Thymus (tissue), 11 donors: ENCODE data around the gene CHN2. TPM values are rescaled to one million over a fixed set of nuclear protein-coding genes. Genes with fewer than 3 reads are reported as not detected.
"Not testable (repeated sequence)": the region's sequence is repeated elsewhere in the genome, so short reads cannot be mapped to it uniquely, and the experiment has no call there.

ENCODE experiments used
- DNase-seq, 9 donors: peaks; one replicate each; pipeline ENCODE4 v3.0.0-alpha.2; 2013; ENCODE audit warnings: low spot score in 9 of 9, low read depth in 6 of 9, missing footprints in 1 of 9
- H3K27ac ChIP-seq, 2 donors: one replicate each; pipeline ENCODE4 v1.5.1; 2013; ENCODE audit warnings: control low read depth in 1 of 2, low read depth in 1 of 2, low read length in 1 of 2, mild to moderate bottlenecking in 1 of 2, moderate library complexity in 1 of 2
- H3K27me3 ChIP-seq, 2 donors: one replicate each; pipeline ENCODE4 v1.5.1; 2013; ENCODE audit warnings: low read length in 1 of 2; ENCODE audit not compliant: control insufficient read depth in 2 of 2, insufficient read depth in 1 of 2
- H3K36me3 ChIP-seq, 2 donors: one replicate each; pipeline ENCODE4 v1.5.1; 2013; ENCODE audit warnings: low read length in 1 of 2, mild to moderate bottlenecking in 1 of 2, moderate library complexity in 1 of 2; ENCODE audit not compliant: control insufficient read depth in 2 of 2, insufficient read depth in 2 of 2
- H3K4me1 ChIP-seq, 2 donors: one replicate each; pipeline ENCODE4 v1.5.1; 2013; ENCODE audit warnings: low read length in 2 of 2; ENCODE audit not compliant: control insufficient read depth in 2 of 2, insufficient read depth in 2 of 2
- H3K4me3 ChIP-seq, 2 donors: one replicate each; pipeline ENCODE4 v1.5.1; 2013; ENCODE audit warnings: low read length in 2 of 2, control low read depth in 1 of 2, mild to moderate bottlenecking in 1 of 2
- H3K9me3 ChIP-seq, 2 donors: one replicate each; pipeline ENCODE4 v1.5.1; 2013; ENCODE audit warnings: low read length in 1 of 2, mild to moderate bottlenecking in 1 of 2; ENCODE audit not compliant: control insufficient read depth in 2 of 2, insufficient read depth in 1 of 2
- WGBS: extraction: QIAGEN DNeasy Blood & Tissue Kit; methylation state at CpG from one replicate; pipeline ENCODE4 v1.1.7; 2013; 5-methylcytosine and 5-hydroxymethylcytosine counted together
- polyA plus RNA-seq: library from polyadenylated mRNA; stranded (reverse); fragments of 200-250 nt; gene quantifications from one replicate; pipeline ENCODE4 v1.2.3, GENCODE V29; 2013
- total RNA-seq: library from RNA; stranded (reverse); fragments of 120-200 nt; gene quantifications from one replicate; pipeline ENCODE4 v1.2.4, GENCODE V29; 2013
- donor health status: healthy.

The CHN2 gene
- total and polyA plus RNA-seq, 2 donors, result 5.9 to 6.5 TPM

DNA sequence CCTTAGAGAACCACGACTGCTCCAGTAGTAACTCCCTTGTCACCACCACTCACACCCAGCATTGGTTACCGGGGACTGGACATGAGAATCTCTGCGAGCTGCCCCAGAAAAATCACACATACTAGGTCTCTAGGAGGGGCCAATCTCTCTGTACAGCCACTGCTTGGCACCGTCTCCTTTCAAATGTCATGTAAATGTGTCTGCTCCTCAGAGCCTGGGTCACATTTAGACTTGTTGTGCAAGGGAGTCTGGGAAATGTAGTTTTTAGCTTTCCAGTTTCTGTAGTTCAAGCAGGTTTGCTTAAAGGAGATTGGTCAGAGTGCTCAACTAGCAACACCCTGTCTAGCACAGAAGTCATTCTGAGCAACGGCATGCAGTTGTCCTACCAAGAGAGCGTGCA is 60.0 kb downstream of the CHN2 start:
- Histone ChIP-seq H3K36me3 (no peaks in the 10 kb centered on the region), H3K4me1 (no peaks in the 10 kb centered on the region), H3K9me3 (no peaks in the 10 kb centered on the region), H3K4me3 (no peak overlapping the region), H3K27ac (no peak overlapping the region), H3K27me3 (no peaks in the 10 kb centered on the region)
- DNase-seq, result no peak
- 97% methylated on average over 6 of the region's 6 CpGs for WGBS

DNA sequence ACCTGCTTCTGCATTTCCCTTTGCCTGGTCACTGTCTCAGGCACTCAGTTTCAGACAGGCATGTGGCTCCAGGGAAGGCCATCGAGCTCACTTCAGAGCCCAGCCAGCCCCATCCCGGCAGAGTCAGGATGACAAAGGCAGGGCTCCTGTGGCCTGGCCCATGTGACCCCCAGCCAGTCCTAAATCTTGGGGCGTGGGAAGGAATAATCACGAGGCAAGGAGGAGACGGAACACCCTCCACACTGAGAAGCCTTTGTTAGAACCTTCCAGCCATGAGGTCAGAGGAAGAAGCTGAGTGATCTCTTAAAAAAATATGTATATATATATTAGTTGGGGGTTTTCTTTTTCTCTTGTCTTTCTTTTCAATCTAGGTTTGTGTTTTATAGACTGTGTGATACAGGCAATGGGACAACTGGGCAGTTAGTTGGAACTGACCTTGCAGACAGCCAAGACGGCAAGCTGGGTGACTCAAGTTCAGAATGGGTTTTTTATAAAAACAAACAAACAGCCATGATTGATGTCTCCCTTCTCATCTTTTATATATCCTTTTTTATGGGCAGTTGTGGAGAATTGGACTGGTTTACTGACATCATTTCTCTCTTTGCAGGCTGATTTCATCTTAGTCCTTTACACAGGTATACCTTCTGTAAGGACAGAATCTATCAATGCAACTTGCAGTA is 60.8 kb downstream of the CHN2 start:
- H3K4me1 ChIP-seq, result no peaks in the 10 kb centered on the region
- no peak overlapping the region for H3K27ac ChIP-seq
- no peaks in the 10 kb centered on the region for H3K36me3 ChIP-seq
- 96% methylated on average over 6 of the region's 6 CpGs for WGBS
- H3K27me3 ChIP-seq, result no peaks in the 10 kb centered on the region
- no peak overlapping the region for H3K4me3 ChIP-seq
- DNase-seq, result no peak
- H3K9me3 ChIP-seq, result no peaks in the 10 kb centered on the region

GRCh38 chr7:29255906-29256692 is 61.5 kb downstream of the CHN2 start:
- no peaks in the 10 kb centered on the region for H3K4me1 ChIP-seq
- no peak overlapping the region for H3K4me3 ChIP-seq
- no peaks in the 10 kb centered on the region for H3K9me3 ChIP-seq
- no peaks in the 10 kb centered on the region for H3K36me3 ChIP-seq
- no peaks in the 10 kb centered on the region for H3K27me3 ChIP-seq
- 56% methylated on average over 5 of the region's 5 CpGs for WGBS
- no peak overlapping the region for H3K27ac ChIP-seq
- DNase-seq, result no peak

DNA sequence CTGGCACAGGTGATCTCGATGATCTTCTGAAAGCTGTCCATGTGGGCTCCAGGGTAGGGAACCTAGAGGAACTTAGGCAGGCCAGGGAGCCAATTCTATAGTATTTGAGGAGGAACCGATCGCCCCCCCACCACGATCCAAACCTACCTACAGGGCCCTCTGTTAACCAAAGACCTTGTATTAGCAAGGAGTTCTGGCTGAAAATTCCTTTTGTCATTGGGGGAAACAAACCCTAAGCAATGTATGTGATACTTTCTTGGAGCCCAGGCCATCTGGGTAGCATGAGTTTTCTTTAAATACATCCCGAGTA is 62.1 kb downstream of the CHN2 start:
- Histone ChIP-seq H3K36me3 (no peaks in the 10 kb centered on the region), H3K9me3 (no peaks in the 10 kb centered on the region), H3K27me3 (no peaks in the 10 kb centered on the region), H3K4me3 (no peak overlapping the region), H3K27ac (no peak overlapping the region), H3K4me1 (no peaks in the 10 kb centered on the region)
- over 99% methylated on average over 5 of the region's 5 CpGs for WGBS
- no peak for DNase-seq

DNA sequence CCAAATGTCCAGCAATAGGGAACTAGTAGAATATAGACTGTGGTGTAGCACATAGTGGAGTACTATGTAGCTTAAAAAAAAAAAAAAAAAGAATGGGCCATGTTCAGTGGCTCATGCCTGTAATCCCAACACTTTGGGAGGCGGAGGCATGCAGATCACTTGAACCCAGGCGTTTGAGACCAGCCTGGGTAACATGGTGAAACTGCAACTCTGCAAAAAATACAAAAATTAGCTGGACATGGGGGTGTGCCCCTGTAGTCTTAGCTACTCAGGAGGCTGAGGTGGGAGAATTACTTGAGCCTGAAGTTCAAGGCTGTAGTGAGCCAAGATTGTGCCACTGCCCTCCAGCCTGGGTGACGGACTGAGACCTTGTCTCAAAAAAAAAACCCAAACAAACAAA is 64.4 kb downstream of the CHN2 start:
- WGBS, result 98% methylated on average over 3 of the region's 3 CpGs

GRCh38 chr7:29262191-29262917 is 67.8 kb downstream of the CHN2 start:
- no peak overlapping the region for H3K27ac ChIP-seq
- no peak for DNase-seq
- H3K4me3 ChIP-seq, result no peak overlapping the region
- no peaks in the 10 kb centered on the region for H3K4me1 ChIP-seq
- H3K9me3 ChIP-seq, result peaks cover 0 to 3% of the 10 kb centered on the region in 2 donors
- no peaks in the 10 kb centered on the region for H3K36me3 ChIP-seq
- H3K27me3 ChIP-seq, result no peaks in the 10 kb centered on the region
- 95% methylated on average over 2 of the region's 2 CpGs for WGBS

More for the DNA sequence above, 64.4 kb downstream of the CHN2 start:
- no peak for DNase-seq
- no peak overlapping the region for H3K27ac ChIP-seq
- H3K36me3 ChIP-seq, result no peaks in the 10 kb centered on the region
- H3K4me3 ChIP-seq, result no peak overlapping the region
- peaks cover 0 to 3% of the 10 kb centered on the region in 2 donors for H3K9me3 ChIP-seq
- H3K27me3 ChIP-seq, result no peaks in the 10 kb centered on the region
- H3K4me1 ChIP-seq, result no peaks in the 10 kb centered on the region

DNA sequence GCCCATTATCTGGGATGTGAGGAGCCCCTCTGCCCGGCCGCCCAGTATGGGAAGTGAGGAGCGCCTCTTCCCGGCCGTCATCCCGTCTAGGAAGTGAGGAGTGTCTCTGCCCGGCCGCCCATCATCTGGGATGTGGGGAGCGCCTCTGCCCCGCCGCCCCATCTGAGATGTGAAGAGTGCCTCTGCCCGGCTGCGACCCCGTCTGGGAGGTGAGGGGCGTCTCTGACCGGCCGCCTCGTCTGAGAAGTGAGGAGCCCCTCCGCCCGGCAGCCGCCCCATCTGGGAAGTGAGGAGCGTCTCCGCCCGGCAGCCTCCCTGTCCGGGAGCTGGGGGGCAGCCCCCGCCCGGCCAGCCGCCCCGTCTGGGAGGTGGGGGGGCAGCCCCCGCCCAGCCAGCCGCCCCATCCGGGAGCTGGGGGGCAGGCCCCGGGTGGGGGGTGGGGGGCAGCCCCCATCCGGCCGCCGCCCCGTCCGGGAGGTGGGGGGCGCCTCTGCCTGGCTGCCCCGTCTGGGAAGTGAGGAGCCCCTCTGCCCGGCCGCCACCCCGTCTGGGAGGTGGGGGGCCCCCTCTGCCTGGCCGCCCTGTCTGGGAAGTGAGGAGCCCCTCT is 69.1 kb downstream of the CHN2 start:
- DNase-seq, result not testable (repeated sequence)
- 98% methylated on average over 44 of the region's 44 CpGs for WGBS

GRCh38 chr7:29265208-29265923 is 70.8 kb downstream of the CHN2 start:
- H3K36me3 ChIP-seq, result no peaks in the 10 kb centered on the region
- no peaks in the 10 kb centered on the region for H3K4me1 ChIP-seq
- 74% methylated on average over 6 of the region's 6 CpGs for WGBS
- H3K4me3 ChIP-seq, result no peak overlapping the region
- no peak for DNase-seq
- H3K27ac ChIP-seq, result no peak overlapping the region
- peaks cover 0 to 3% of the 10 kb centered on the region in 2 donors for H3K9me3 ChIP-seq
- no peaks in the 10 kb centered on the region for H3K27me3 ChIP-seq

More for the DNA sequence above, 69.1 kb downstream of the CHN2 start:
- not testable (repeated sequence) for H3K27ac ChIP-seq, H3K4me3 ChIP-seq, H3K36me3 ChIP-seq, H3K27me3 ChIP-seq, H3K4me1 ChIP-seq, H3K9me3 ChIP-seq
